NCI-H128 (cell line): Measurements from ENCODE around the gene SHKBP1.
"Not testable (repeated sequence)": the region's sequence is repeated elsewhere in the genome, so short reads cannot be mapped to it uniquely, and the experiment has no call there.

ENCODE experiments used
- DNase-seq: peaks from one replicate; lab custom pipeline; 2025; ENCODE audit not compliant: unreplicated experiment; lab: John Stamatoyannopoulos, UW

Gene SHKBP1

GRCh38 chr19:40584007-40584406, 7.3 kb downstream of the SHKBP1 start:
- DNase-seq = no peak

GRCh38 chr19:40585241-40585981, 8.7 kb downstream of the SHKBP1 start:
- DNase-seq = no peak

DNA sequence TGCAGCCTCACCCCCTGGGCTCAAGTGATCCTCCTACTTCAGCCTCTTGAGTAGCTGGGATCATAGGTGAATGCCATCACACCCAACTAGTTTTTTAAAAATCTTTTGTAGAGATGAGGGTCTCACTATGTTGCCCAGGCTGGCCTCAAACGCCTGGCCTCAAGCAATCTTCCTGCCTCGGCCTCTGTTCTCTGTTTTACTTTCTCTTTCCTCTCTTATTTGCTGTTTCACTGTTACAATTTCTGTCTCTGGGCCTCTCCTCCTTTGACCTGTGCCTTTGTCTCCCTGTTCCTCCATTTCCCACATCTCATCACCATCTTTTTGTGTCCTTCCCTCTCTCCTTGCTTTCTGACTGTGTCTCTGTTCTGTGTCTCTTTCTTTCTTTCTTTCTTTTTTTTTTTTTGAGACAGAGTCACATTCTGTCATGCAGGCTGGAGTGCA, 9.3 kb downstream of the SHKBP1 start:
- no peak for DNase-seq

- DNase-seq = no peak
Observed at GRCh38 chr19:40586611-40587010, 9.9 kb downstream of the SHKBP1 start.

DNA sequence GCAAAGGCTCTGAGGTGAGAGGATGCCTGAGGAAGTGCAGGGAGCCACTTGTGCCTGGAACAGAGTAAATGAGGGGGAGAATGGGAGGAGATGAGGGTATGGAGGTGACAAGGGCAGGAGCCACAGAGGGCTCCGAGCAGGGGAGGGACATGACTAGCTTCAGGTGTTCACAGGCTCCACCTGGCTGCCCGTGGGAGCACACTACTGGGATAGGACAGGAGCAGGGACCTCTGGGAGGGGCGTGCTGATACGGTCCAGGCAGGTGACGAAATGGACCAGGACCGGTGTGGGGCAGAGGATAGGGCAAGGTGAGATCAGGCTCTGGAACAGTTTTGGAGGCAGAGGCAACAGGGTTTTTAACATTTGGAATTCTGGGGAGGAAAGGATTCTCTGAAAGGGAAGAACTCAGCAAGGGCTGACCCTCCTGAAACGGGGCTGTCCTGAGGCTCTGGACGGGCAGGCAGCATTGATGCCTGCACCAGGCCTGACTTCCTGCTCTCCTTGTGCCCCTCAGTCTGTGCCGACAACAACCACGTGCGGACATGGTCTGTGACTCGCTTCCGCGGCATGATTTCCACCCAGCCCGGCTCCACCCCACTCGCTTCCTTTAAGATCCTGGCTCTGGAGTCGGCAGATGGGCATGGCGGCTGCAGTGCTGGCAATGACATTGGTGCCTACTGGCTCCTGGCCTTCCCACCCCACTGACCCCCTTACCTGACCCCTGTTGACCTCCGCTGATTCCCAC, 11.6 kb downstream of the SHKBP1 start:
- DNase-seq = no peak

GRCh38 chr19:40588926-40589569, 12.4 kb downstream of the SHKBP1 start:
- no peak for DNase-seq

- DNase-seq = no peak
Observed at GRCh38 chr19:40589591-40590429, 13.1 kb downstream of the SHKBP1 start.

GRCh38 chr19:40590464-40591265, 14.0 kb downstream of the SHKBP1 start:
- no peak for DNase-seq

DNA sequence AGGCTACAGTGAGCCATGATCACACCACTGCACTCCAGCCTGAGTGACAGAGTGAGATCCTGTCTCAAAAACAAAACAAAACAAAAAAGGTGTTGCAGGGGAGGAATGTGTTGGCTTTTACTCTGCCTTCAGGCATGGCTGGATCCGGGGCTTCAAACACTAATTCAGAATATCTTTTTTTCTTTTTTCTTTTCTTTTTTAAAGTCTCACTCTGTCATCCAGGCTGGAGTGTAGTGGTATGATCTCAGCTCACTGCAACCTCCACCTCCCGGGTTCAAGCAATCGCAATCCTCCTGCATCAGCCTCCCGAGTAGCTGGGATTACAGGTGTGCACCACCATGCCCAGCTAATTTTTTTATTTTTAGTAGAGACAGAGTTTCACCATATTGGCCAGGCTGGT, 15.1 kb downstream of the SHKBP1 start:
- DNase-seq = not testable (repeated sequence)

- no peak for DNase-seq
Observed at GRCh38 chr19:40592170-40592569, 15.5 kb downstream of the SHKBP1 start.

DNA sequence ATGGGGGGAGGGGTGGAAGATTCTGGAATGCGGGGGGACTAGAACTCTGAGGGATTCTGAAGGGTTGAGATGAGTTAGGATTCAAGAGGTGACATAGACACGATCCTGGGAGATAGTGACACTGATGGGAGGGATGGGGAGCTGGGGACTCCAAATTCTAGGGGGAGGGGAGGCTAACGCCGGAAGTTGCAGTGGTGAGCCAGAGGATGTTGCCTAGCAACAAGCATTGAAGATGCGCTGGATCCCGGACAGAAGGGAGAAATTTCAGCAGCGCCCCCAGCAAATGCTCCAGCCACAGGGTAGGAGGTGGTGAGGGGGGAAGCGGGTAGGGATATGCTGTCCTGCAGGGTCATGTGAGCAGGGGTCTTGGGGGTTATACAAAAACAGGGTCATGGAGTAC, 17.6 kb downstream of the SHKBP1 start:
- DNase-seq = no peak

- no peak for DNase-seq
Observed at GRCh38 chr19:40594657-40595091, 18.0 kb downstream of the SHKBP1 start.

DNA sequence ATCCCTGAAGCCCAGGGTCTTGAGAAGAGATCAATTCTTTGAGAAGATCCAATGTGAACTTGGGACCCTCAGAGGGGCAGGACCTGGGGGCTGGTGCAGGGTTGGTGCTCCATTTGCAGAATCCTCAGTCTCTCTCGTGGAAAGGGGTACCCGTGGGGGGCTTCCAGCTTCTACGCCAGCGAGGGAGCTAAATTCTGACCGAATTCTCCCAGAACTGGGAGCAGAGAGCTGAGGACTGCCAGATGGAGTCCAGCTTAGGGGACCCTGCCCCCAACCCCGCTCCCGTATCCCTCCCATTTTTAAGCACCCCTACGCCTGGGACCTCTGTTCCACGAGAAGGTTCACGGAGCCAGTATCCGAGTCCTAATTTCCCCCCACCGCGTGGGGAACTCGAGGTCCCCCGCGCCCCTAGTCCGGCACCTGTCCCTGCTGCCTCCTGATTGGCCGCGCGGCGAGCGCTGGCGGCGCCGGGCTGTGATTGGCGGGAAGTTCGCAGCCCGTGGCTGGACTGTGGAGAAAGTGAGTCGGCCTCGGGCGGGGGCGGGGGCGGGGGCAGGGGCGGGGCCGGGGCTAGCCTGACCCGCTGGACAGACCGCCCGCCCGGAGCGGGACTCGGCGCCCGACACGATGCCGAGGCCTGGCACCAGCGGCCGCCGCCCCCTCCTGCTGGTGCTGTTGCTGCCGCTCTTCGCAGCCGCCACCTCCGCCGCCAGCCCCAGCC, 20.1 kb downstream of the SHKBP1 start:
- DNase-seq = no peak

DNA sequence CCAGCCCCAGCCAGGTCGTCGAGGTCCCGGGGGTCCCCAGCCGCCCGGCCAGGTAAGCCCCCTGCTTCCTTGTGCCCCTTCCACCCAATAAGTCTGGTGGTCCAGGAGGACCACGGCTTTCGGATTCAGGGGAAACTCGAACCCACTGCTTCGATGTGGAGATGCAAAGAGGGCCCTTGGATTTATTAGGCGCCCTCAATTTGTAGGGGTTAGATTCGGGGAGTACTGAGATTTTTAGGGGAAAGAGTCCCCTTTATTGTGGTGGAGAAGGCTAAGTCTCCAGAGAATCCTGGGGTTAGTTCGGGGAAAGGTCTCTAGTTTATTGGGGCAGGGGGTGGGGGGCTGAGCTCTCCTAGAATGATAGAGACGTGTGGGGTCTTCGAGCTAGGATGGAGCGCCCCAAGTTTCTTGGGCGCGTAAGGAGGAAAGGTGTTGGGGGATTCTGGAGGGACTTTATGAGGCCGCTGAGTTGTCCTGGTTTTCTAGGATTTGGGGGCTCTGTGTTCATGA, 20.7 kb downstream of the SHKBP1 start:
- no peak for DNase-seq

DNA sequence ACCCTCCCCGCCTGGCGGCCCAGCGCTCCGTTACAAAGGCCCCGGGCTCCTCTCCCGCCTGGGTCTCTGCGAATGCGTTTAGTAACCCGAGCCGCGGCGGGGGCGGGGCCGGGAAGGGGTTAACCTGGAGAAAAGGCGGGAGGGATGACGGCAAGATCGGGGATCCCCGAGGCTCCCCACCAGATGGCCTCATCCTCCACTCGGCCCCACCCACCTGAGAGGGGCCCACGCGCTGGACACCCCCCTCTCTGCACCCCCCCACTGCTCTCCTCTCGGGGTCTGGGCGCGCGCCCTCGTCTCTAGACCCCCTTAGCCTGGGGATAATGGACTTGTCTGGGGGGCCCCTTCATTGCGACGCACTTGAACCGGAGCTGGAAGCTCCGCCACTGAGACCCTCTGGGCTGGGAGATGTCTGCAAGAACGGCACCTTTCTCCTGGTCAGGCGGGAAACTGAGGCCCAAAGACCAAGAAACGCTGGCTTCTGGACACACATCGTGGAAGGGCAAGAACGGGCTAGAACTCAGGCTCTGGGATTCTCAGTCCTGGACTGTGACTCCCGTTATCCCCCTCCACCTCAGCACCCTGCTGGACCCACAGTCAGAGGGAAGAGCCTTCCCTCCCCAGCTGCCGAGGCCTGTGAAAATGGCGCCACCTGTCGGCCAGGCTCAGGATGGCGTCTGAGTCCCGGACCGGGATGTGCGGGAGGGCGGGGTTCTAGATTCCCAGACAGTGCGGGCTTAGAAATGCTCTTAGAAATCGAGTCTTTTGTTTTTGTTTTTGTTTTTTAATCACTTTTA, 21.6 kb downstream of the SHKBP1 start:
- DNase-seq = peak; percentile 66

DNA sequence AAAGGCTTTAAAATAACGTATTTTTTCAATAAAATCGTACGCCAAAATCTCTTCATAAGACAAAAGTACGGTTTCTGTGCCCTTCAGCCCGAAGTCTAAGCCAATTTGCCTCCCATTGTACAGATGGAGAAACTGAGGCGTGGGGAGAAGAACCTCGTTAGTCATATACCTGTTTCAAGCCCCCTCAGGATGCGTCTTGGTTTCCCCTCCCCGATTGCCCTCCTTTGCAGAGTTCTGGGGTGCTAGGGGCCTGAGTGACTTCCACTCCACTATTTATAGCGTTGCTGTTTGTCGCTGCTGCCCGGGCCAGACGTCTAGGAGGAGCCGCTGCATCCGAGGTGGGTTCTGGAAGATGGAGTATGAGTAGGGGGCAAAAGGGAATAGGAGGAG, 22.2 kb downstream of the SHKBP1 start:
- DNase-seq = no peak

GRCh38 chr19:40599331-40599901, 22.7 kb downstream of the SHKBP1 start:
- DNase-seq = no peak

- no peak for DNase-seq
Observed at GRCh38 chr19:40599902-40600569, 23.4 kb downstream of the SHKBP1 start.
